GM21367 (cell line): ENCODE measurements around the gene MCC.

Experiments used
- ATAC-seq: cut with Tn5 transposase; IDR thresholded peaks from one replicate; pipeline ENCODE4 v1.9.1; 2021; ENCODE audit not compliant: unreplicated experiment

Gene MCC

DNA sequence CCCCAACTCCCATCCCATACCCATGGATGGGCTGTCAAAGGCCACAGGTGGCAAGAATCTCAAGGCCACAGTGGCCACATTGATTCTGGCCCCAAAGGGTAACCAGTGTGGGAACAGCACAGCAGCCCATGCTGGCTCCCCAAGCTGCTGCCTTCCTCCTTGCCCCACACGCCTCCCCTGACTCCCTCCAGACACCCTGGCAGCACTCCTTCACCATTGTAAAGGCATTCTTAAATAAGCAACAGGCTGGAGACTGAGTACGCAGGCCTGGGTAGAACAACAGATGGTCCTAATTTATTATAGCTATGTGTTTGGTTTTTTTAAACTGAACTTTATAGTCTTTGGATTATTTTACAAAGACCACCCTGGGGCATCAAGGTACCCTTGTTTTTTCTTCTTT is 212.3 kb downstream of the MCC start:
- no peak for ATAC-seq

DNA sequence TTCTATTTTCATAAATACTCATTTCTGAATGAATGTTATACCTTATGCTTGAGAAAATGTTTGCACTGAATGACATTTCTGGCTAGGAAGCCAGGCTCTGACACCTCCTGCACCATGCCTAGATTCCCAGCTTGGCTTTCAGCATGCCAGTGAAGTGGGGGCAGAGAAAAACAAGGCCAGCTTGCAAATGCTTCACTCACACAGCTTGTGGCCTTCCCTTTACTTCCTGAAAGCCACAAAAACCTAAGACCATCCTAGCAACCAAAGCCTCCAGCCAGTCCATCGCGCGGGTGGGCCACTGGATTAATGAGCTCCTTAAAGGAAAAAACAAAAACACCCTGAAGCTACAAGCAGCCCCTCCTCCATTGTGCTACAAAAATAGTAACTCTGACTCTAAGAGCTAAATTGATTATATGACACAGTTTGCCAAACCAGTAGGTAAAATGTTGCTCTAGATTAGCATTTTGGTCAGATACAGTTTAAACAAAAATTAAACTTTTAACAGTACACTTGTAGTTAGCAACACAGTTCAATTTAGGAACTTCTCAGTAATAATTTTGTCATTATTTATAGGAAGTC is 213.3 kb downstream of the MCC start:
- ATAC-seq = no peak

DNA sequence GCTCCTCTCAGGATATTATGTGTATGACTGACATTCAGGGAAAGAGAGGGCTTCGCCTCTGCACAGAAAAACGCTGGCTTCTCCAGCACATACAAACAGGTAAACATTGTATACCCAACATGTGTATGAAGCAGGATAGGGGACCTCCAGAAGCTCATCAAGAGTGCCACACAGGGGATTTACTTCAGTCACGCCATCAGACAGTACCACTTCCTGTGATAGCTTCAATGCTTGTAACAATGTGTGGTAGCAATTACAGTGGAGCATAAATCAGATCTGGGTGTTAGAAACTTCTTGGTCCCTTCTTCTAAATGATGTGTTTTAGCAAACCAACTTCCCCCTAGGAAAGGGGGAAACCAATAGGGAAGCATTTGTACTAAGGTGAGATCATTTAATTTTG is 214.3 kb downstream of the MCC start:
- no peak for ATAC-seq

DNA sequence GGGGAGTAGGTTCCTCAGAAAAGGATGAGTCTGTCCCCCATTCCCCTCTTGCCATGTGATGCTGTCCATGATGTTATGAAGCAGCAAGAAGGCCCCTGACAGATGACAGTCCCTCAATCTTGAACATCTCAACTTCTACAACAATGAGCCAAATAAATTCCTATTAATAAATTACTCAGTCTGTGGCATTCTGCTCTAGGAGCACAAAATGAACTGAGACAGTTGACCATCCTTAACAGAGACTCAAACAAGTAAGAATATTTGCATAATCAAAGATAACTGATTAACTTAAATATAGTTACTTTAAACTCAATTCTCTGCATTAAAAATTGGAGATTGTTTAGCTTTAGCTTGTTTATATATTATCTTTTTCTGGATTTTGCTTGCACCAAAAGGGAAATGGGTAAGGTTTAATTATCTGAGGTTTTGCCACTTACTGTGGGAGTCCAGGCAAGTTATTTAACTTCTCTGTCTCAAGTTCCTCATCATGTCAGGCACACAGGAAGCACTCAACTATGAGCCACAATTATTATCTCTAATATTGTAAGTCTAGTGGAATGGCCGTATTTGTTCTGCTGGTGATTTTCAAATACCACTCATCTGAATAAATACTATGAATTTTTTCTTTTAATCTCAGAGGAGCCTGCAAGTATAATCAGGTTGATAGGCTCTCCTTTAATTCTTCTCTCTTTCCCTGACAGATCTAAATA is 216.4 kb downstream of the MCC start:
- no peak for ATAC-seq

DNA sequence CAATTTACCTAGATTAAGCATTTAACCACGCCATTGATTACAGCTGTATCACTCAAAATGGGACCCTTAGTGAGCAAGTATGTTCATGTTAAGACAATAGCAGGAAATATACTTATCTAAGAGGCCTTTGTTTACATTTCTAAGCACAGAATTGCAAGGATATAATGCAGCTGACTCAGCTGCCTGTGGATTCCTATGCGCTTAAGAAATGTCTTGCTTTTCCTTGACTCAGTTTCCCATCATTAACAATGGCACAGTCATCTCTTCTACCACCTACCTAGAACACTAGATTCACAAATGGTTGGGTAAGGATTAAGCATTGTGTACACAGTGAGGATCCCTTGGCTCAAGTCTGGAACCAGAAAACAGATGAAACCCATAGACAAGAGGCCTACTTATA is 217.2 kb downstream of the MCC start:
- ATAC-seq = no peak

DNA sequence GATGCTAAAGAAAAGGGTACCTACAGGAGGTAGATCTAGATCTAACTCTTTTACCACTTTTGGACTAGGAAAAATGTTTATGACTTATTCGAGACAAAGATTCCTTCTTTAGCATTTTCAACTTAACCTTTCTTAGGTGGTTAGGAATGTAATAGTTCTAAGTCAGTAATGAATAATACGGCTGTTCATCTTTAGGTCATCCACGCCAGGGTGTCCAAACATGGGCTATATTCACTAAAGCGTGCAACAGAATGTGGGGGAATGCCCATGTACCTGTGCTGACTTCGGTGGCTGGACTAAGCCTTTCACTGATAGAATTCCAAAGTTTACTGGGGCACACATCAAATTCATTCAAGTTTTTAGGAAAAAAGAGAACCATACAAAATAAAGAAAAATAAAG is 218.2 kb downstream of the MCC start:
- ATAC-seq = no peak

DNA sequence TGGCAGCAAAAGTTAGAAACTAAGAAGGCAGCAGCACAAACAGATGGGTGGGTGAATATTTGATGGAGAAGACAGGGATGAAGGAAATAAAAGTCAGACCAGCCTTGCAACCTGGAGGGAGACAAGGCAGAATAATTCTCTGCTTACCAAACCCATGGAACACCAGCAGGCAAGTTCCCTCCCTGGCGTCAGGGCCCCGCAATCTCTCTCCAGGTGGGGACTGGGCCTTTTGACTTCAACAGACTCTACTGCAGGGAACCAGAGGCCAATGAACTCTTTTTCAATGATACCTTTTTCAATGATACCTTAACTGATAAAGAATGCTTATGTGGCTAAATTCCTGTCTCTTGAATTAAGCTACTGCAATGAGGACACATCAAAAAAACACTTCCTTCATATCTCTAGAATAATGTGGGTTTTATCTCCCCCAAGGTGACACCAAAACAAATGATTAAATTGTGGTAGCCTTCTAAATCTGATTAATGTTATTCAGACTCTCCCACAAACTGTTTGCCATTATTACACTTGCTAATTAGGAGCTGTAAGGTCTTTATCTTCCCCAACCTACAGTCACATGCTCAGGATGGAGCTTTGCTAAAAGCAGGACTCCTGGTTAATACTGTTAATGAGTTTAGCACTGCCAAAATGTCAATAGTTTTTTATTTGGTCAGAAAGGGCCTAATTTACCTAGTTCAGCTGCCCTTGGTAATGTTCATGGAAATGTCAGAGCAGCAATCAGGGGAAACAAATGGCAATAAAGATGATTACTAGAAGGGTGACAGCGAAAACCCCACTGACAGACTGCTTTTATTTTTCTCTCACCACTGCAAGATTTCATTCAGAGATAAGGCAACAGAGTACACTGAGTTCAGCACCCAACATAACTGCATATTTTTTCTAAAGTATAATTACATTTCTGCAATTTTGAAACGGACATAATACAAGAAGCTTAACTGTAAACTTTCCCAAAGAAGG is 218.9 kb downstream of the MCC start:
- no peak for ATAC-seq

DNA sequence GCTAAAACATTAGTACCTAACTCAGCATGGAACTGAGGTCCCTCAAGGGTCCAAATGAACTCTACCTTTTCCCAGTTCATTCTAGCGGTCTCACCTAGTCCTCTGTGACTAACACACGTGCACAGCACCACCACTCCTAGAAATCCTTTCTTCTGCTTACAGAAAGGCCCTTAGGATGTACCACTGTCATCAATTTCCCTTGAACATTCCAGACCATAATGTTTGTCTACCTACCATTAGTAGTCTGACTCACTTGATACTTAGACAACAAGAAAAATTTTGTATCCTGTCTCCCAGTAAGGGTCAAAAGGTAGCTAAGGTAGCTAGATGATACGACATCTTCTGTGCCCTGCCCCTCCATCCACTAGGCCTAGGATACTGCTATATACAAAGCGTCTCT is 220.0 kb downstream of the MCC start:
- ATAC-seq = no peak

DNA sequence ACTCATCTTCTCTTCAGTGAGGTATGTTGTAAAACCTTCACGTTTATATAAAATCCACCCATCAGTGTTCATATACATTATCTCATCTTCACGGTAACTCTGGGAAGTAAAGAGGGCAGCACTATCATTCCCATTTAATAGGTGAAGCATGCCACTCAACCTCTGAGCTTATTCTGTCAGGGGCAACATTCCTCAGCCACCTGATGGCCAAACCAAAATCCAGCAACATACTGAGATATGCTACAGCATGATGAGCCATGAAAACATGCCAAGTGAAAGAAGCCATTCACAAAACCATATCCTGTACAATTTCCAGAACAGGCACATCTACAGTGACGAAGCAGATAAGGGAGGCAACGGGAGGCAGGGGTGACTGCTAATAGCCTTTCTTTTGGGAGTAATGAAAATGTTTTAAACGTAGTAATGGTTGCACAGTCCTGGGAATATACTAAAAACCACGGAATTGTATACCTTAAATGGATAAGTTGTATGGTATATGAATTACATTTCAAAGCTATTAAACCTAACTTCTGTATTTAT is 220.8 kb downstream of the MCC start:
- no peak for ATAC-seq

DNA sequence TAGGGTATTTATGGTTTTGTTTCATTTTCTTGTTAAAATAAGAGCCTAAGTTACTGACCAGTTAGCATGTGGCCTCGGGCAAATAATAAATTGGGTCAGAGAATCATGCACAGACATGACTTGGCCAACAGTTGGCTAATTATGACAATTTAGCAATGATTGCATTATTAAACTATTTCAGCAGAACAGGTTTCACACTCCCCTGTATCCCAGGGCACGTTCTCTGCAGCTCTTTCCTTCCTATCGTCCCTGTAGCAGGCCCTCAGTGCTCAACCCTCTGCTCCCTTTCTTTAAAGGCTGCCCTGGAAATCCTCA is 221.4 kb downstream of the MCC start:
- no peak for ATAC-seq

DNA sequence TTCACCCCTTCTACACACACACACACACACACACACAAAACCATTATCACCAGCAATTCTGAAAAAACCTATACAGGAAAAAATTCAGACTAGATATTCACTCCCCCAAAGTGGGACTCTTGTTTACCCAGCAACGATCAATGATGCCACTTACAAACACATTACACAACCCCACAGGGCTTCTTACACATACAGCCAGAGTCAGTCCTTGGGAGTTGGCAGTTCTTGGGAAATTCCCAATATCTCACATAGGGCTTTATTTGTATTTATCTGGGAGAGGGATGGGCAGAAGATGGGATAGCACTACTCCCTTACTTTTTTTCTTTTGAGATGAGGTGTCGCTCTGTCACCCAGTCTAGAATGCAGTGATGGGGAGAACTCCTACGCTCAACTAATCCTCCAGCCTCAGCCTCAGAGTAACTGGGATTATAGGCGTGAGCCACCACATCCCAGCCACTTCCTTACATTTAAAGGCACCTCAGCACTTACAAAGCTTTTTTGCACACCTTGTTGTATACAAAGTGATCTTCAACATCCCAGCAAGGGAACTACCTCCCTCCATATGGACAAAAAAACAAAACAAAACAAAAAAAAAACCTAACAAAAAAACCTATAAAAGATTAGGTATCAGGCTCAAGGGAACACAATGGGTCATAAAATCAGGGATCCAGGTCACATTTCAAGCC is 221.9 kb downstream of the MCC start:
- ATAC-seq = no peak

DNA sequence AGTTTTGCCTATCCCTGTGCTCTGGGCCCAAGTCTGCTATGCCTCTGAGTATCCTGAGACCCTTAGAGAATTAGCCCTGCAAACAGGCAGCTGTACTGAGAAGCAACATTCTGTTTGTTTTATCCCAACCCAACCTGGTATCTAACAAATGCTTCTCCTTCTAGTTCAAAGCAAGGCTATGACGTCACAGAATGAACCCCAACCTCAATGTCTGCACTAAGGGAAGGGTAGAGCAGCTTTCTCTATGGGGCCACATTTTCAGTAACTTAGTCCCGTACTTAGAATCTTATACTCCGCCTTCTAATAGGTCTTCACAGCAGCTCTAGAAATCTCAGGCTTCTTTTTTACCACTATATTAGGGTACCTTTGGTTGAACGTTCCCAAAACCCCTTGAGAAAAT is 223.1 kb downstream of the MCC start:
- ATAC-seq = no peak

DNA sequence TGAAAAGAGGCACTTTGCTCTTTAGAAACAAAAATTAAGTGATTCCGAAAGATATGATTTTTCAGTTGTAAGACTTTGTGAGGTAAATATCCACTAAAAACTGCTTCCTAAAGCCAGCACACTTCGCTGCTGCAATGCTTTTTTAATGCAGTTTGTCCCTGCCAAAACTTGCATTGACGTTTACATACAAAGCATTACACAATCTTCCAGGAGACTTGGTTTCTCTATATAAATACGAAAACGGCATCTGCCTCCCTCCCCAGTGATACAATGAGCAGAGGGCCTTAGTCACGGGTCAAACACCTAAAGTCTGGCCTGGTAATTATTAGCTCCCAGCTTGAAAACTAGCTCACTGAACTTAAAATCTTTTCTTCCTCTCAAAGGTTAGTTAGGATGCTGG is 224.2 kb downstream of the MCC start:
- no peak for ATAC-seq

DNA sequence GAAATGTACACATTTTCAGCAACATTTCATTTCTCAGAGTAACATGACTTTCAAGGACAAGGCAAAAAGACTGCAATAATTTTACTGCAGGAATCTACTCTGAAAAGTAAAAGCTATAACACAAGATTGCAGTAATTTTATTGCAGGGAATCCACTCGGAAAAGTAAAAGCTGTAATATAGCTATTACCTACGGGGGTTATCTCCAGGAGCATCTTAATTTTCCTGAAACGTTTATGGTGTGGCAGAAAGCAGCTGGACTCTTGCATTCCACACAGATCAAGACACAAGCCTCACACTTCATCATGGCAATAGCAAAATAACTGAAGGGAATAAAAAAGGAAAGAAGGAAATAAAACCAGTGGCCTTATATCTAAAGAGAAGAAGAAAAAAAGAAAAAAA is 224.7 kb downstream of the MCC start:
- ATAC-seq = no peak

DNA sequence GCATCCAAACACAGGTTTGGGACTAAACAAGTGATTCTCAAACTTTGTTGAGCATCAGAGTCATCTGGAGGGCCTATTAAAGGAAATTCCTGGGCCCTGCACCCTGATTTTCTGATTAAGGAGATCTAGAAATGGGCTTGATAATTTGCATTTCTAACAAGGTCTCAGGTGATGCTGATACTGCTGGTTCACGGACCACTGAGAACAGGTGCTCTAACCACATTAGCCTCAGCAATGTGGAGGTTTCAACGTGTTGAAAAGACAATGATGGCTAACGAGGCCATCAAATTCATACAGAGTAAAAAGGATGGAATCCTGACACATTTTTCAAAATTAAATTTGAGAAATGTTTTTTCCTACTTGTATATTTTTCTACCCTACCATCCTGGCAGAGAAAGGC is 225.6 kb downstream of the MCC start:
- no peak for ATAC-seq

DNA sequence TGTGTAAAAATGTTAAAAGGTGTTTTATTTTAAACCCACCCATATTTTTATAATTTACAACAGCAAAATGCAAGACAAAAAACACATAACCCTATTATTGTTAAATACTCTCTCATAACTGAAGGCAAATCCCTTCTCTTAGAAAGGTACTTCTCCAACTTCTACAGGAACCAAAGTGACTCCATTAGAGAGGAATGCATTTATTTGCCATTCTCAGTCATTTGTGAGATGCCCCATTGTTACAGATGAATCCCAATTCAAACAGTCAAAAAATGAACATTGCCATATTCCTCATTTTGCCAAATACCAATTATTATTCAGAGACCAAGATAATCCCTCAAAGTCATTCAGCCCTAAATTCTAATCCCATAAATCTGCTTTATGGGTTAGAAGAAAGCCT is 229.2 kb downstream of the MCC start:
- ATAC-seq = no peak

DNA sequence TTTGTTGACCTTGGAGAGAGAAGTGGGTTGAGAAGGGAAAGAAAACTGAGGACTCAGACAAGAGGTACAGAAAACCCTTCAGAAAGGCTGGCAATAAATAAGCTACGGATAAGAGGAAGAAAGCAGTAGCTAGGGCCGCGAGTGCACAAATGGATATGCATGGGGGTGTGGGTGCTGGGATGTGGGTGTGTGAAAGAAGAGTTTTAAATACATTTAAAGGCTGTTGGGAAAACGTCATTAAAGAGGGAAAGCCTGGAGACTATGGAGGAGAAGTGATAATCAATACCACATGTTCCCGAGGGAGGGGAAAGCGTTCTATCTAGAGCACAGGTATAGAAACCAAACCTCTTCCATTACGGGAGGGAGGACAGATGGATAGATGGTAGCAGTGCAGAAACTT is 230.7 kb downstream of the MCC start:
- no peak for ATAC-seq

DNA sequence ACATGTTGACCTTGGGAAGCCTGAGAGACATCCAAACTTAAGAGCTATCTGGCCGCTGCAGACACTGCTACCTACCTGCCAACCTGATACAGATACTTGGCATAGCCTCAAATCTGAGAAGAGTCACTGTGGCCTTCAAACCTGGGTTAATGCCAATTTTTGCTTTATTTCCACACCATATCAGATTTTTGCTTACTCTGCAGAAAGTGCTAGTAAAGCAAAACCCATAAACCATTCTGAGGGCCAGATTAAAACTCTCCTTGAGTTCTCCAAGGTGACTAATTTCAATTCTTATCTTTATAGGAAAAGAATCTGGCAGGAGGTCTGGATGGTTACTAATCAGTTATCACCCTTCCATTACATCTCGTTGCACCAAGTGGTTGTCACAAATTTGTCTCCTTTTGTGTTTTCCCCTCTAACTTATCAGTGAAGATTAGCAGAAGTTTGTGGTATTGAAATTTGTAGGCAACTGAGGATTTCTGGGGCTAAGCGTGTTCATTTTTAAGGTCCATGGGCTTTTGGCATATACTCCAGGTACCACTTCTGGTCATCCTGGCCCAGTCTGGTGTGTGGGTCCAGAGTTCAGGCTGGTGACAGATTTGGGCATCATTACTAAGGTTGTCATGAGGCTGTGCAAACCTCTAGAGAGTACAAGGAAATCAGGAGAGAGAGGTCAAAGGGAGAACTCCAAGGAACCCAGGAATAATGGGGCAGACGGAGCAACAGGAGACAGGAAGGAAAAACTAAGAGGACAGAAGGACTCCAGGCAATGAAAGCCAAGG is 231.4 kb downstream of the MCC start:
- ATAC-seq = no peak

DNA sequence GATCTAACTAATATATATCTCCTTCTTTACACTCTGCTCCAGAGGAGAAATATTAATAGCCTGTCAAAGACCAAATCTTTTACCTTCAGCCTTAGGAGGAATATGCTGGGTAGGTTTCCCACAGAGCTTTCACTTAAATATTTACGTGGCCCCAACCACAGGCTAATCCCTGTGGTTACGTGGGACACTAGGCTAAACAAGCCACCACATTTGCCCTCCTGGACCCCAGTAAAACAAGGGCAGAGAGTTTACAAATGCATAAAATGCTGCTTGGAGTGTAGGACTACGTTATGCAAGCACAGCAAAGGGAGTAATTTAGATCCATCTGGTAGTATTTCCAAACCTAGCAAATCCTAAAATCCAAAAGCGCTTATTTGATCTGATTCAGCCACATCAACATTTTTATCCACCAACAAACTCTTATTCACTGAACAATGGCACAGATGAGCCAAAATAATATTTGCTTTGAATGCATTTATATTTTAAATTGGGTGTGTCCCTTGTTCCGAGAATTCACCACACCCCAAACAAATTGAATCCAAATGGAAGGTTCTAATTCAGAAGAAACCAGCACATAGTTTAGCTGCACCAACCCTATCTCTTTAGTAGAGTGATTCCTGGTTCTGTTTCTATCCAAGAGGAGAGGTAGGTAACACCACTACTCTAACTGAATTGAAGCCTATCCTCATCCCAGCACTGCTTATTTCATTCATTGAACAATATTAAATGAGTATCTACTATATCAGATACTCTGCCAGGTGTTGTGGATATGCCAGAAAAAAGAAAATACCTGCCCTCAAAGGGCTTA is 232.5 kb downstream of the MCC start:
- no peak for ATAC-seq

DNA sequence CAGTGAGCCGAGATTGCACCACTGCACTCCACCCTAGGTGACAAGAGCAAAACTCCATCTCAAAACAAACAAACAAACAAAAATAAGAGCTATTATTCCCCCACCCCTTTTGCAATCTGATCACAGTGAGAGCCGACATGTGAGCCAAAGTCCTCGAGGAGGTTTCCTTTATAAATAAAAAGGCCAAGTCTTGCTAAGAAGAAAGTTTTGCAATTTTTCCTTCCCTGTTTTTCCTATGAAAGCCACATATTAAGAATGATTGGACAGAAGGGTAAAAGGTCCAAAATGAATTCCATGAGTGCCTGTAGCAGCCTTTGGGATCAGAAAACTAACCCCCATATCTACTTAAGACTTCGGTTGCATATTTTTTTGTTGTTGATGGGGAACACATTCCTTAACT is 233.1 kb downstream of the MCC start:
- no peak for ATAC-seq
